CD4-positive, alpha-beta T cell treated with Interleukin-15 for 4 hours (primary cell): ENCODE data around the gene RBFOX1.

Experiments used
- DNase-seq: peaks from one replicate; pipeline ENCODE4 v3.0.0-alpha.2; 2020; ENCODE audit warnings: low spot score

The RBFOX1 gene

DNA sequence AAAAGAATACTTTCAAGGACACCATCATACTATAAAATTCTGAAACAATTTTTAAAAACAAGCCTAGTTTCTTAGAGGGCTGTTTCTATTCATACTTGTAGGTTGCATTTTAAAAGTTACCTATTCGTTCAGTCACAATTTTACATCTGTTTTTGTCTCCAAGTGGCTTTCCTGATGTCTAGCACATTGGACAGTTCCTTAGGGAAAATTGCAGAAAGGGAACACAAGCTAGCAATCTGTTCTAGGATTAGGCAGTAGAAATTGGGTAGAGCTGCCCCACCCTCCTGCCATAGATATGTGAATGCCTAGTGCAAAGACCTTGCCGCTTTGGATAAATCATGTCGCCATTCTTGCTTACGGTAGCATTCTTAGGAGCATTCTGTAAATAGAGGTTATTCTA lies 358.9 kb downstream of the RBFOX1 start:
- DNase-seq, result no peak

DNA sequence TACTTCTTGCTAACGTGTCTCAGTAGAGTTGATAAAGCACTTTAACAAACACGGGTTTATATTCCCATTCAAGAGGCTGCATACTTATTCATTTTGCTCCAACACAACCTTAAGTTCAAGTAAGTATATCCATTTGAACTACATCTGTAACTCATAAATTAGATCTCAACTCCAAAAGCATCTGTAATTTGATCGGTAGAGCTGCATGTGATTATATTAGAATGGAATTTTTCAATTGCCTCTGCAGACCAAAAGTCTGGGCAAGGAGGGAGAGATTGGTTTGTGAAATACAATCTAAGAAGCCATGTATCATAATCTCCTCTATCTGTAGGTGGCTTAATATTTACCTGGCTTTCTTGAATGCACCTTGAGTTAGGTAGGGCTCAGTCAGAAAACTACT lies 371.0 kb downstream of the RBFOX1 start:
- no peak for DNase-seq

DNA sequence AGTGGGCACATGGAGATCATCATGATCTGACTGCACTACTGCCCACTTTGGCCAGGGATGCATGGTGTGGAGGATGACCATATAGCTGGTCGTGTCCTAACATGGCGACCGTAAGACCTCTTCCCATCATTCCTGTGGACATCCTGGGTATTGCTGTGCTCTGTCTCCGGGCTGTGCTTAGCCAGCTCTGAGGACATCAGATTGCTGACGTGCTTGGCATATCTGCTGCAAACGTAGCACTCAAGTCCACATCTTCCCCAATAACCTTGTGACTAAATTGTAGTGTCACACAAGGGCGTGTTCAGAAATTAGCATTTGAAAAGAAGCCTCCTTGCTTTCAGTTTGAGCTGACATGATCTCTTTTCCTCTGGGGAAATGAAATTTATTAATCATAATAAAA lies 373.2 kb downstream of the RBFOX1 start:
- DNase-seq, result no peak

DNA sequence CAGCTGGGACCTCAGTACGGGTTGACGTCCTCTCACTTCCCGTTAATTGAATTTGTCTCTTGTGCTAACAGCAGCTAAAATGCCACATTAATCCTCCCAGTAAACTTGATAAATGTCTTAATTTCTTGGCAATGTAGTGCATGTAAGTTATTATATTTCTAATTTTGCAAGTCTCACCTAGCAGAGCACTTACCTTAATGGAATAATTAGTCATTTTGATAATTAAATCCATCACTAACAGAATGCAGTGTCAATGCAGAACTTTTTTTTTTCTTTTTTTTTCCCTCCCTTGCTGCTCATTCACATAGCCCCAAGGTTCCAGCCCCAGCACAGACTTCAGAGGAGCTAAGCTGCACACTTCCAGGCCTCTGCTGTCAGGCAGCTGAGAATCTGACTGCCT lies 376.5 kb downstream of the RBFOX1 start:
- no peak for DNase-seq

DNA sequence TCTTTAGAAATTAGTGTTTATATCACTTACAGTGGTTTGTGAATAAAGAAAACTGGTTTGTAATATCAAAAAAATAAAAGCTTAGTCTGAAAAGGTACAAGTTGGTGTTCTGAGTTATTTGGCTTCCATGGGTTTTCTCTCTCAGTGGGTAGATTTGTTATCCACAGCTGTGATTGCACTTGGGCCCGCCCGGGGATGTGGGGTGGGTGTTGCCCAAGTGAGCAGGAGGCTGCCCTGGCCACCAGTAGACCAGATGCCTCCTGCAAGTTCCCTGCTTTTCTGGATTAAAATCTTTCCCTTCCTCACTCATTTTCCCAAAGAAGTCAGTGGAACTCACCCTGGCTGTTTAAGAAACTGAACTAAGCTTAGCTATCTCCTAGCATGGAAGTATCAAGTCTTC lies 380.6 kb downstream of the RBFOX1 start:
- DNase-seq, result no peak

DNA sequence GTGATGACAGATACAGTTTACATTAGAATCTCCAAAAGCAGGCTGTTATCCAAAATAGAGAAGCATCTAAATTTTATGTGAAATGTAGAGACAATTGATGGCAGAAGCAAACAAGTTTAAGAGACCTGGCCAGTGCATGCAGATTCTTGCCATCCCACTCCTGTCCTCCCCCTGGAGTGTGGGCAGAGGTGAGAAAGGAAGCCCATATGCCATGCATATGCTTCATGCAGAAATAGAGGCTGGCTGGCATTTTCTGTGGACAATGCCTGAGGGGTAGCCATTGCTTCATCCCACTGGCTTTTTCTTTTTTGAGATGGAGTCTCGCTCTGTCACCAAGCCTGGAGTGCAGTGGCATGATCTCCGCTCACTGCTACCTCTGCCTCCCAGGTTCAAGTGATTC lies 382.1 kb downstream of the RBFOX1 start:
- no peak for DNase-seq

DNA sequence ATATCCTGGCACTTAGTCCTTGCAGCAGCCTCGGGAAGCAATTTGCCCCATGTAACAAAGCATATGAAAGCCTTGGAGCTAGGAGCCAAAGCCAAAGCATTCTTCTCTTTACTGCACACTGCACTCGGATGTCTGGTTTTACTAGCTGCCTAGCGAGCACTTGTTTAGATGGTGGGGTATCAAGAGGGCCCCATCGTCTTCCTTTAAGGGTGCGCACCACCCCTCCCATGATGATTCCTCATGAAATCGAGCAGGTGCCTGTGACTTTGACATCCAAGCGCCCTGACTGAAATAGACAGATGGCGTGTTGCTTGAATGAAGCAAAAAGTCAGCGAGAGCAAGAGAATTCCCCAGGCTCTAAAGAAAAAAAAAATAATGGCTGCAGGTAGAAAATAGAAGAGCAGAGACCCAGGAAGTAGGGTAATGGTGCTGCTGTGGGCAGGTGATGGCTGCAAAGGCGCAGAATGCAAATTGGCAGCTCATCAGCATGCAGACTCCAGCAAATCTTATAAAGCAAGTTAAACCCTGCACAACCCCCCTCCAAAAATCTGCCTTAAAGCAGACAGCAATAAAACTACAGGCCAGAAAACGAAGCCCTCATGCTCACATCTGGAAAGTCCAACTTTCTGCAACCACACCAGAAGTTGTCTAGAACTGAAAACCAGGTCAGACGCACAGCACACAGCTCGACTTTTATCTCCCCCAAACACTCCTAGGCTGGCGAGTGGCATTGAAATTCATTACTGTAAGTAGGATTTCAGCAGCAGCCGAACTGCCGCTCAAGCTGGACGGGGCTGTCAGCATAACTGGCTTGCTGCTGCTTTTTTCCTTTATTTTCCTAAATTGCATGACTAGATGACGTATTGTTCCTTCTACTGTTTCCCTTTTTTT lies 384.3 kb downstream of the RBFOX1 start:
- no peak for DNase-seq

DNA sequence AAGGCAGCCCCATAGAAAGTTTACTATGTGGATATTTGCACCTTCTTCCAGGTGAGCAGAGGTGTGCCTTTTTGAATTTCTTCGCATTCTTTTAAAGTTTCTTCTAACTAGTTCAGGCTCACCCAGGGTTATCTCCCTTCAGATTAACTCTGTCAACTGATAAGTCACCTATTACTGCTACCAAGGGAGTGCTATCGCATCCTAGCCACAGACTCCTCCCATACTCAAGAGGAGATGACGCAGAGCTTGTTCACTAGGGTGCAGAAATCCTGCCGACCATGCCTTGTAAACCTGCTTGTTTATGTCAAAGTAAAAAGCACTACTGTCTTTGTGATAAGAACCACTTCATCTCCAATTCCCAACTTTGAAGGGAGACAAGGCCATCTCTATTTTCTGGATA lies 390.1 kb downstream of the RBFOX1 start:
- DNase-seq, result no peak

DNA sequence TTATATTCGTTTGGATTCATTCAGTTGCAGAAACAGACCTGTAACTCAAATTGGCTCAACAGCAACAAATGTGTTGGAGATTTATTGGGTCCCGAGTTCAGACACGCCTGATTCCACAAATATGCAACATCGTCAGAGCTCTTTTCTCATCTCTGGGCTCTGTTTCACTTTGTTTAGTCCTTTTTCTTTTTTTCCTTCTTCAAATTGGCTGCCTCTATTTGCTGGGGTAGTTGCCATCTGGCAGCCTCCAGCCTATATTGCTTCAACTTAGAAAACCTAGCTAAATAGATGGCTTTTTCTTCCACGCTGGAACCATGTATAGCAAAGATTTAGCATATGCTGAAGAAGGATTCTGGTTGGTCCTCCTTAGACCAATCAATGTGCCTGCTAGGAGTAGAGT lies 398.5 kb downstream of the RBFOX1 start:
- DNase-seq, result no peak

DNA sequence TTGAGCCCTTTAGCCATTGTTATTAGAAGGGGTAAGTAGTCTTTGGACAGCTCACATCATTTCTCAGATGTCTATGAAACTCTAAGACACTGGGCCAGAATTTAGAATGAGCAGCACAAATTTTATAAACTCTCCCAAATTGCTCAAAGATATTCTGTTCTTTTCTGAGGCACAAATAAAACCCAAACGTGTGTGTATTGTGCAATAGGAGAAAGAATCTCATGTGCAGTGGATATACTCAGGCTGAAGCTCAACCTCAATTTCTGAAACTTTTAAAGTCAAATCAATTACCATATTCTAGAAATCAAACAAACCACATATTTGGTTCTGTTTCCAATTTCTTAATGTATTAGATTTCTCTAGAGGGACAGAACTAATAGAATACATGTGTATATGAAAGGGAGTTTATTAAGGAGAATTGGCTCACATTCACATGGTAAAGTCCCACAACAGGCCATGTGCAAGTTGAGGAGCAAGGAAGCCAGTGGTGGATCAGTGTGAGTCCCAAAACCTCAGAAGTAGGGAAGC lies 403.6 kb downstream of the RBFOX1 start:
- DNase-seq, result no peak

DNA sequence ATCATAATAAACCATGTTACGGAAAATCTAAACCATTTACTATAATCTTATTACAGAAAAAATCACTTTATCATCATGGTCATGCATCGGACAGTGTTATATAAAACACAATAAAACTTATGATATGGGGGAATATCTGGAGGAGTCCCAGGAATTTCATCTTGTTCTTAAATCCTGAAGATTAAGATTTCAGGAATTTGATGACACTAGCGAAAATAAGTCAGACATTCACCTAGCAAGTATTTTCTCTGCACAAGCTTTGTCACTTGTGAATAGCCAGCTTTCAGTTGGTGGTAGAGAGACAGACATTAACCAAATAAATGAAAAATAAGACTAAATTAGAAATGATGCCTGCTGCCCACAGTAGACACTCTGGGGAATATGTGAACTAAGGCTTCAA lies 410.0 kb downstream of the RBFOX1 start:
- DNase-seq, result no peak

DNA sequence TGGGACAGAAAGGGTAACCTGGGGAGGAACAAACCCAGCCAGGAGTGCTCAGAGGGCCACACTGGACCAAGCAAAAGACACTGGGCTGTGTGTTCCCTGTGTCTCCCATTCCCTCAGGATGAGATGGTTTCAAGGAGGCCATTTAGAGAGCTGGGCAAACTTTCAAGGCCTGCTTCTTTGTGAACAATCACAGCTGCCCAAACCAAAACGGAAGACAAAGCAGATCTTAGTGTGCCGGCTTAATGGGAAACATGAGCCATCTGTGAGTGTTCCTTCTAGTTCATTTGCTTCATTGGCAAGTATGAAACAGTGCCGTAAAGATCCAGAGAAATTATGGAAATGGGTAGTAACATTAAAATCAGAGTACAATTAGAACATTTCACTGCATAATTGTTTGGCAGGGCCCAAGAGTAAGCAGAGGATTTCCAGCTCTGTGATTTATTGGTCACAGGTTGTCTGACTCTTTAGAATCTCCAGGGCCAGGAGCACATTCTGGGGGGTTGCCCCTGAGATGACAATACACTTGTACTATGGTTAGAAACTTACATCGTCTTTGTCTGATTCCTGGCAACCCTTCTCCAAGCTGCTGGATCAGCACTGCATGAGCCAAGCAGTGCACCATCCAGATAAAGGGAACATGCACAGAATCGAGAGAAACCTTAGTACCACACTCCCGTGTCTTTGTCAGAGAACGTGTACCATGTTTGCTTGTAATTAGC lies 412.1 kb downstream of the RBFOX1 start:
- DNase-seq, result no peak

DNA sequence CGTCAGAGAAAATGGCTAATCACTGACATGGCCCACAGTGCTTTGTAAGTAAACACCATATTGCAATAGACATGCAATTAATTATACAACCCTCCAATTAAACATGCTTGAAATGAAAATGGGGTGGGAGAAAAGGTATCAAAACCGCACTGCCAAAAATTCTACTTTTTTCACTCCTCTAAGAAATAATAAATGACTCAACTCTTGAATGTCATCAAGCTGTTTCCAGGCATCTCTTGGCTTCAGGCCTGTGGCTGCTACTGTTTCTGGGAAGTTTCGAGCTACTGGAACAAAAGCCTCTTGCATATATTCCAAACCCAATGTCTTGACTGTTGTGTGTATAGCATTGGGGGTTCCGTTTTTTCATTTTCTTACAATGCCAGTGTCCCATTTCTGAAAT lies 412.6 kb downstream of the RBFOX1 start:
- no peak for DNase-seq

DNA sequence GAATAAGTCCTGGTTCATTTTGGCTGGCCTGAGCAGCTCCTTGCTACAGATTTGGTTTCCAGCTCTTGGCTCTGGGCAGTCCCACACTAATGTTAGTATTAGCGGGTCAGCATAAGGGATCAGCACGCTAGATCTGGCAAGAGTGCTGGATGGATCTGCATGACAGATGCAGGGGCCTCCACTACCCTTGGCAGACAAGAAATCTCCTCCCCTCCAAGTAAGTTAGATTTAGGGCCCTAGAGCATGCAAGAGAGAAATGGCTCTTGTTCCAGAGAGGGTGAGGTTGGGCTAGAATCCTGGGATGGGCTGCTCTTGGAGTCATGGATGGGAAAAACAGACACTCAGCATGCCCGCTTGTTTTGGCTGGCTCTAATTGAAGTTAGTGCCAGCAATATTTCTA lies 414.3 kb downstream of the RBFOX1 start:
- DNase-seq, result no peak

DNA sequence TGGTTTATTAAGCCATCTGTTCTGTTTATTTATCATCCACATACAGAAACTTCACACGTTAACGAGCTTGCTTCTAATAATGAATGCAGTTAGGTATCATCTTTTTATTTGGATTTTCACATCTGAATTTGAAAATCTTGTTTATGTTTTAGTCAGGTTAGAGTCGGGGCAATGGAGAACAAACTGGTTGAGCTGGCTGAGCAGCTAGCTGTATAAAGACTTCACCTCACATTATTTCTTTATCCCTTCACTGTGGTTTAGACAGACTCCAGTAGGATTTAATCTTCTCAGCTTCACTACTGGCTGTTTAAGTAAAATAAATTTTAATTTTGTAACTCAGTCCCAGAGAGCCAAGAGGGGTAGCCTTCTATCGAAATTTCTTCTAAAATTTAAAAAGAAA lies 415.9 kb downstream of the RBFOX1 start:
- no peak for DNase-seq

DNA sequence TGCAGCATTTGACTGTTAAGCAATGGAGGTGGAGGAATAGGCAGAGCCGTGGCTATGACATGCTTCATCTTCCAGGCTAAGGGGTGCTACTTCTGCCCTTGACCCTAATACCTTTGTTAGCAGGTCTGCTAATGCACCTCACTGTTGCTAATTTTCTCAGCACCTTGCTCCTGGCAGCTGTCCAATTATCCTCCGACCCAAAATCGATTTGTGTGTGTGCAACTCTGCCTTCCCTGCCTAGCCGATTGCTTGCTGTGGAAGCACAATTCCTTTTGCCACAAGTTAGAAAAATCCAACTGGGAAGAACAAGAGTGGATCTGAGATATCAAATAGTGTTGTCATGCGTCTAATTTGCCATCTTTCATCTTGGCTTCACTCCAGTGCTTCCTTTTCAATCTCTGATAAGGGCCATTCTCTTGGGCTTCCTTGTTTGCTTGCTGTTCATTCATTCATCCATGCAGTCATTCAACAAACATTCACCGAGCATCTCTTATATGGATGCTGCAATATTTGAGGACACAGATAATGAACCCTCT lies 422.8 kb downstream of the RBFOX1 start:
- DNase-seq, result no peak
